SU-DHL-6 (cell line): ENCODE data around the gene C19orf67.

Source experiments
- CTCF ChIP-seq: fragments of 200-600 bp; sonication (generic); IDR thresholded peaks from one replicate; pipeline ENCODE4 v1.5.1; 2017; ENCODE audit warnings: antibody characterized with exemption, mild to moderate bottlenecking, low read length, moderate library complexity; ENCODE audit not compliant: insufficient read depth, poor library complexity, severe bottlenecking
- EZH2phosphoT487 ChIP-seq: fragments of 200-600 bp; sonication (generic), shearing (Covaris generic); conservative IDR thresholded peaks from 2 replicates; pipeline ENCODE4 v1.6.1; 2018; ENCODE audit warnings: mild to moderate bottlenecking, antibody characterized with exemption, low read length, moderate library complexity, mixed read lengths

GRCh38 chr19:14119146-14119545, 33.6 kb upstream of the C19orf67 start:
- no peak for TF ChIP-seq CTCF
- no peak for TF ChIP-seq EZH2phosphoT487
